Measurements from ENCODE around the gene IL17C. TPM values are rescaled to one million over a fixed set of nuclear protein-coding genes. Genes with fewer than 3 reads are reported as not detected.
"Not testable (repeated sequence)": the region's sequence is repeated elsewhere in the genome, so short reads cannot be mapped to it uniquely, and the experiment has no call there.

IL17C gene
- total RNA-seq, 2 donors from 2014 or later, result not detected

DNA sequence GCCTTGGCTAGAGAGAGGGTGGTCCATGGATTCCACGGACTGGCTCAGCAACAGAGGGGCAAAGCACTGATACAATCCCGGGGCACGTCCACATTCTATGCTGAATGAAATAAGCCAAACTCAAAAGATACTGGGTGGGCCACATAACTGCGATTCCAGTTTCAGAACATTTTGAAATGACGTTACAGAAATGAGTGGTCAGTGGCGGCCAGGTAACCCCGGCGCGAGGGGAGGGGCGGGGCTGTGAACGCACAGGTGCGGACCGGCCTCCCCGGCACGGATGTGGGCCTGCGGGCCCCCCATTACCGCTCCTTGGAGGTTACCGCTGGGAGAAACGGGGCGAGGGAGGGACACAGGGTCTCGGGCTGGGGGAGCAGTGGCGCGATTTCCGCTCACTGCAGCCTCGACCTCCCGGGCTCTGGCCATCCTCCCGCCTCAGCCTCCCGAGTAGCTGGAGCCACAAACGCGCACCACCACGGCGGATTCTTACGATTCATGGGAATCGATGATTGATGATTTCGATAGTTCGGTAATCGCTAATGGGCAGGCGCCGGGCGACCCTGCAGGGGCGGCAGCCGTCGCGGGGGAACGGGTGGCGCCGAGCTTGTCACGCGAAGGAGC, 24.0 kb downstream of the IL17C start:
- DNase-seq, result peak; percentile 50
- Histone ChIP-seq H3K9me3 (no peaks in the 10 kb centered on the region), H3K36me3 (no peaks in the 10 kb centered on the region), H3K9ac (ENCODE audit: low read depth in 2 of 2, low read length in 2 of 2) (peak overlapping the region; percentile 84 to 98), H3K4me1 (peaks cover 4% of the 10 kb centered on the region), H3K27me3 (no peaks in the 10 kb centered on the region), H3K27ac (peak overlapping the region; percentile 79), H3K4me3 (peak overlapping the region; percentile 87)
- intact Hi-C loops (cut with DNase I), result no loop called here
- TF ChIP-seq, protein P1, sequence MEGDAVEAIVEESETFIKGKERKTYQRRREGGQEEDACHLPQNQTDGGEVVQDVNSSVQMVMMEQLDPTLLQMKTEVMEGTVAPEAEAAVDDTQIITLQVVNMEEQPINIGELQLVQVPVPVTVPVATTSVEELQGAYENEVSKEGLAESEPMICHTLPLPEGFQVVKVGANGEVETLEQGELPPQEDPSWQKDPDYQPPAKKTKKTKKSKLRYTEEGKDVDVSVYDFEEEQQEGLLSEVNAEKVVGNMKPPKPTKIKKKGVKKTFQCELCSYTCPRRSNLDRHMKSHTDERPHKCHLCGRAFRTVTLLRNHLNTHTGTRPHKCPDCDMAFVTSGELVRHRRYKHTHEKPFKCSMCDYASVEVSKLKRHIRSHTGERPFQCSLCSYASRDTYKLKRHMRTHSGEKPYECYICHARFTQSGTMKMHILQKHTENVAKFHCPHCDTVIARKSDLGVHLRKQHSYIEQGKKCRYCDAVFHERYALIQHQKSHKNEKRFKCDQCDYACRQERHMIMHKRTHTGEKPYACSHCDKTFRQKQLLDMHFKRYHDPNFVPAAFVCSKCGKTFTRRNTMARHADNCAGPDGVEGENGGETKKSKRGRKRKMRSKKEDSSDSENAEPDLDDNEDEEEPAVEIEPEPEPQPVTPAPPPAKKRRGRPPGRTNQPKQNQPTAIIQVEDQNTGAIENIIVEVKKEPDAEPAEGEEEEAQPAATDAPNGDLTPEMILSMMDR (IDR thresholded peaks at IDR 0.05), result no peak

DNA sequence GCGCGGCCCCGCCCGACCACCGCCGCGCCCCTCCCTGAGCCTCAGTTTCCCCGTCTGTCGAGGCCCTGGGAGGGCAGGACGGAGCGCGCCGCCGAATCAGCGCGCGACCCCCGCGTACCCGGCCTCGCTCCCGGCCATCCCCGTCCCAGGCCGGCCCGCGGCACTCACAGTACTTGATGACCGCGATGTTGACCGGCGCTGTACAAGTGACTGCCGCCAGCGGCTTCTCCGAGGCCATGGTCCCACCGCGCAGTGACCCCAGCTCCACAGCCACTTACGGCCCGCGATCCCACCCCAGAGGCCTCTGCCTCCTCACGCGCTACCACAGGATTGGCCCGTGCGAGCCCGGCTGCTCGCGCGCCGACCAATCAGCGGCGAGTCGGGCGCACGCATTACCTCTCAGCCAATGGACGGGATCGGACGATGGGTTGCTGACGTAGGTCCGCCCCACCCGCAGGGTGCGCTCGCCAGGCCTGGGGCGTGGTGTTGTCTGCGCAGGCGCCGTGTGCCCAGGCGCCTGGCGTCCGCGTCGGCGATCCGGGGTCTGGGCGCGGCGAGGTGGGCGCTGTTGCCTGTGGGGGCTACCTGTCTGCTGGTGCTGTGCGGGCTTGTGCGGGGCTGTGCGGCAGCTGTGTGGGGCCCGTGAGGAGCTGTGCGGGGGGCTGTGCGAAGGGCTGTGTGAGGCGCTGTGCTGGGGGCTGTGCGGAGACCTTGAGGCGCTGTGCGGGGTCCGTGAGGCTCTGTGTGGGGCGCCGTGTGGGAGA, 24.7 kb downstream of the IL17C start, which contains the start of gene MVD:
Gene MVD (minus strand): TSS at position 249 of the 764 bp plus-strand sequence. CDS start 11 bp downstream, at position 238.
- intact Hi-C loops (cut with DNase I), result no loop called here
- TF ChIP-seq, protein P1 (IDR thresholded peaks at IDR 0.05), result no peak
- no peaks in the 10 kb centered on the region for H3K36me3 ChIP-seq

DNA sequence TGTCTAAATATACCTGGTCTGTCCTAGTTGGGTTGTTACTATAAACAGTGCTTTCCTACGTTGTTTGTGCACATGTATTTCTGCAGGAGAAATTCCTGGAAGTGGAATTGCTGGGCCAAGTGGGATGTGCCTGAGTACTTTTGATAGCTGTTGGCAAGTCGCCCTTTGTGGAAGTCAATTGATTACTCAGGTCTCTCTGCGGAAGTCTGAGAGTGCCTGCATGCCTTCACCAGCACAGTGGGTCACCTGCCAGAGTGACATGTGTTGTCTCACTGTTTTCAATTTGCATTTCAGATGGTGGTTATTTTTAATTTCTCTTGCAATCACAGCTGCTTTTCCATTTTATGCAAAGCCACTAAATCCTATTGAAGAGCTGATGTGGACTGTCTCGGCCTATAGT, 26.8 kb downstream of the IL17C start:
- H3K27me3 ChIP-seq, result no peaks in the 10 kb centered on the region
- no peak overlapping the region for H3K4me3 ChIP-seq
- no peaks in the 10 kb centered on the region for H3K36me3 ChIP-seq
- no peak overlapping the region for H3K9ac ChIP-seq (ENCODE audit: low read depth in 2 of 2, low read length in 2 of 2)
- H3K27ac ChIP-seq, result no peak overlapping the region
- TF ChIP-seq, protein P1 (IDR thresholded peaks at IDR 0.05), result no peak
- peaks cover 4% of the 10 kb centered on the region for H3K4me1 ChIP-seq
- intact Hi-C loops (cut with DNase I), result no loop called here
- no peak for DNase-seq
- H3K9me3 ChIP-seq, result no peaks in the 10 kb centered on the region

More for the DNA sequence above, 24.7 kb downstream of the IL17C start, which contains the start of gene MVD:
- peaks cover 4% of the 10 kb centered on the region for H3K4me1 ChIP-seq
- peak within 1 kb of the TSS; percentile 87 for H3K4me3 ChIP-seq
- no peaks in the 10 kb centered on the region for H3K9me3 ChIP-seq
- no peaks in the 10 kb centered on the region for H3K27me3 ChIP-seq
- peak within 1 kb of the TSS; percentile 79 for H3K27ac ChIP-seq
- peak within 1 kb of the TSS; percentile 84 to 98 for H3K9ac ChIP-seq (ENCODE audit: low read depth in 2 of 2, low read length in 2 of 2)
- DNase-seq, result peak; percentile 97

DNA sequence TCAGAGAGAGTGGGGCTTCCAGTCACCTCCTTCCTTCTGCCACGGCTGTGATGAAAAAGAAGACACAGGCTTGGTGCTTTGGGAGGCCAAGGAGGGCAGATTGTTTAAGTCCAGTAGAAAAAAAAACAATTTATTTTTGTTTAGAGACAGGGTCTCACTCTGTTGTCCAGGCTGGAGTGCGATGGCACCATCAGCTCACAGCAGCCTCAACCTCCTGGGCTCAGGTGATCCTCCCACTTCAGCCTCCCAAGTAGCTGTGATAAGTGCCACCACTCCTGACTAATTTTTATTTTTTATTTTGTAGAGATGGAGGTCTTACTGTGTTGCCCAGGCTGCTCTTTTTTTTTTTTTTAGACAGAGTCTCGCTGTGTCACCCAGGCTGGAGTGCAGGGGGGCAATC, 27.2 kb downstream of the IL17C start:
- H3K9me3 ChIP-seq, result no peaks in the 10 kb centered on the region

DNA sequence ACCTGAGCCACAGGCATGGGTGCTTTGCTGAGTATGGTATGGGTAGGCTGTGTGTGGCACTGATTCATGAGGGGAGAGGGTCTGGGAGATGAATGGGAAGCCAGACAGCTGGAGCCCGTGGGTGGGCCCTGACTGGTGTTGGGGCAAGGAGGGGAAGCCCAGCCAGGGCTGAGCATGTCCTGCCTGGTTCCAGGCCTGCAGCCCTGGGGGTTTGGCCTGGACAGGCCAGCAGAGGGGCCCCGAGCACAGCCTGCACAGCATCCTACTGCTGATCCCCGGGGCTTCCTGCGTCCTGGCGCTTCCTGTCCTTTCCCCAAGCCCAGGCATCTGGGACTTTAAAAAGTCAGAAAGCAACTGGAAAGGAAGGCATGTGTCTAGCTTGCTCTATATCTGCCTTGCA, 29.1 kb downstream of the IL17C start:
- no peaks in the 10 kb centered on the region for H3K36me3 ChIP-seq
- no peak overlapping the region for H3K9ac ChIP-seq (ENCODE audit: low read depth in 2 of 2, low read length in 2 of 2)
- no peak for DNase-seq
- intact Hi-C loops (cut with DNase I), result no loop called here
- TF ChIP-seq, protein P1 (IDR thresholded peaks at IDR 0.05), result no peak
- H3K4me3 ChIP-seq, result no peak overlapping the region
- H3K4me1 ChIP-seq, result no peaks in the 10 kb centered on the region
- H3K27me3 ChIP-seq, result no peaks in the 10 kb centered on the region
- no peaks in the 10 kb centered on the region for H3K9me3 ChIP-seq
- no peak overlapping the region for H3K27ac ChIP-seq

More for the DNA sequence above, 27.2 kb downstream of the IL17C start:
- intact Hi-C loops (cut with DNase I), result no loop called here
- Histone ChIP-seq H3K27me3 (no peaks in the 10 kb centered on the region), H3K4me1 (peaks cover 4% of the 10 kb centered on the region), H3K9ac (ENCODE audit: low read depth in 2 of 2, low read length in 2 of 2) (no peak overlapping the region), H3K4me3 (no peak overlapping the region), H3K27ac (no peak overlapping the region), H3K36me3 (no peaks in the 10 kb centered on the region)
- TF ChIP-seq, protein P1 (IDR thresholded peaks at IDR 0.05), result no peak
- no peak for DNase-seq

DNA sequence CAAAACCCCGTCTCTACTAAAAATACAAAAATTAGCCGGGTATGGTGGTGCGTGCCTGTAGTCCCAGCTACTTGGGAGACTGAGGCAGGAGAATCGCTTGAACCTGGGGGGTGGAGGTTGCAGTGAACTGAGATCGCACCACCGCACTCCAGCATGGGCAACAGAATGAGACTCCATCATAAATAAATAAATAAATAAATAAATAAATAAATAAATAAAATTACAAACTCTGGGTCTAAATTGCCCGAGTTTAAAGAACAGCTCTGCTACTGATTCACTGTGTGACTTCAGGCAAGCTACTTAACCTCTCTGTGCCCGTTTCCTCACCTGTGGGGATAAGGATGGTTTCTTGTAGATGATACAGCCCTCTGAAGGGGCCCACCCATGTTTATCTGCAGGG, 31.1 kb downstream of the IL17C start:
- H3K9me3 ChIP-seq; H3K36me3 ChIP-seq; intact Hi-C loops (cut with DNase I); H3K27me3 ChIP-seq; H3K27ac ChIP-seq; H3K4me3 ChIP-seq; H3K4me1 ChIP-seq; H3K9ac ChIP-seq (ENCODE audit: low read depth in 2 of 2, low read length in 2 of 2); DNase-seq: not testable (repeated sequence)
